Measurements from ENCODE around the gene CEP112.

CEP112 gene

GRCh38 chr17:65670667-65671371, 521.1 kb downstream of the CEP112 start:
- no peak for DNase-seq

- DNase-seq: no peak
Measured at GRCh38 chr17:65668211-65668610, 523.7 kb downstream of the CEP112 start.

- no peak for DNase-seq
Measured at GRCh38 chr17:65667656-65668055, 524.3 kb downstream of the CEP112 start.

GRCh38 chr17:65666876-65667321, 525.0 kb downstream of the CEP112 start:
- DNase-seq: no peak

GRCh38 chr17:65665966-65666365, 526.0 kb downstream of the CEP112 start:
- DNase-seq: no peak

GRCh38 chr17:65664696-65665095, 527.2 kb downstream of the CEP112 start:
- DNase-seq: no peak

- DNase-seq: no peak
Measured at GRCh38 chr17:65664266-65664665, 527.7 kb downstream of the CEP112 start.

GRCh38 chr17:65662196-65662595, 529.7 kb downstream of the CEP112 start:
- DNase-seq: no peak

- DNase-seq: no peak
Measured at GRCh38 chr17:65660947-65661346, 531.0 kb downstream of the CEP112 start.

GRCh38 chr17:65660078-65660477, 531.9 kb downstream of the CEP112 start:
- no peak for DNase-seq

GRCh38 chr17:65659512-65659911, 532.4 kb downstream of the CEP112 start:
- DNase-seq: no peak

- DNase-seq: no peak
Measured at GRCh38 chr17:65657251-65657828, 534.6 kb downstream of the CEP112 start.

- peak; percentile 62 for DNase-seq
Measured at GRCh38 chr17:65656390-65657250, 535.3 kb downstream of the CEP112 start.

GRCh38 chr17:65655706-65656105, 536.2 kb downstream of the CEP112 start:
- no peak for DNase-seq

- DNase-seq: no peak
Measured at GRCh38 chr17:65644545-65644944, 547.4 kb downstream of the CEP112 start.

GRCh38 chr17:65638221-65638975, 553.5 kb downstream of the CEP112 start:
- DNase-seq: no peak

GRCh38 chr17:65637786-65638185, 554.1 kb downstream of the CEP112 start:
- DNase-seq: no peak

- no peak for DNase-seq
Measured at GRCh38 chr17:65634533-65634932, 557.4 kb downstream of the CEP112 start.

GRCh38 chr17:65633988-65634387, 557.9 kb downstream of the CEP112 start:
- no peak for DNase-seq

- DNase-seq: no peak
Measured at GRCh38 chr17:65633146-65633881, 558.6 kb downstream of the CEP112 start.

- no peak for DNase-seq
Measured at GRCh38 chr17:65630502-65630901, 561.4 kb downstream of the CEP112 start.

GRCh38 chr17:65629234-65629690, 562.7 kb downstream of the CEP112 start:
- DNase-seq: no peak
